HG03097 (cell line): Measurements from ENCODE around the gene EEF1A2.

Source experiments
- ATAC-seq: cut with Tn5 transposase; IDR thresholded peaks from one replicate; pipeline ENCODE4 v1.9.1; 2021; ENCODE audit not compliant: unreplicated experiment, low FRiP score

Gene EEF1A2

GRCh38 chr20:63440366-63440955 lies 58.4 kb downstream of the EEF1A2 start:
- no peak for ATAC-seq

GRCh38 chr20:63439866-63440265 lies 59.0 kb downstream of the EEF1A2 start:
- ATAC-seq, result no peak

- no peak for ATAC-seq
These were observed 60.8 kb downstream of the EEF1A2 start for GRCh38 chr20:63438121-63438520.
